Naive thymus-derived CD8-positive, alpha-beta T cell (primary cell): Measurements from ENCODE around the gene SLC39A3. TPM values are rescaled to one million over a fixed set of nuclear protein-coding genes. Genes with fewer than 3 reads are reported as not detected.

Experiments used
- ATAC-seq, 2 donors: fragments of 150-1000 bp; cut with Tn5 transposase in 1 of 2; sonication (Bioruptor Pico), chemical (Tn5 transposase) in 1 of 2; 1 replicate in 1 of 2; 2 replicates in 1 of 2; pipeline ENCODE4 v1.10.0; 2021; ENCODE audit warnings: mild to moderate bottlenecking in 2 of 2, moderate library complexity in 2 of 2
- POLR2A ChIA-PET: fragments of 350-600 bp; sonication (Branson Sonifier 250); formaldehyde crosslinking; loops from one replicate; lab custom pipeline; 2021; ENCODE audit warnings: antibody characterized with exemption; lab: Charles Lee
- DNase-seq, 10 donors: peaks; one replicate each; pipeline versions ENCODE4 v3.0.0 to v3.0.0-alpha.2; 2020 to 2022
- H3K27ac Mint-ChIP-seq, 10 donors: one replicate each; pipeline ENCODE4 v1.8.0; 2020 to 2022; ENCODE audit warnings: mild to moderate bottlenecking in 10 of 10, mixed read lengths in 10 of 10, moderate library complexity in 4 of 10, inconsistent platforms in 1 of 10
- H3K27me3 Mint-ChIP-seq, 5 donors: one replicate each; pipeline ENCODE4 v1.8.0; 2021 to 2022; ENCODE audit warnings: mixed read lengths in 5 of 5
- H3K36me3 Mint-ChIP-seq, 3 donors: one replicate each; pipeline ENCODE4 v1.8.0; 2020 to 2022; ENCODE audit warnings: mixed read lengths in 3 of 3, mild to moderate bottlenecking in 2 of 3, inconsistent platforms in 1 of 3
- H3K4me1 Mint-ChIP-seq, 4 donors: one replicate each; pipeline ENCODE4 v1.8.0; 2021 to 2022; ENCODE audit warnings: mixed read lengths in 4 of 4
- H3K4me3 Mint-ChIP-seq, 10 donors: one replicate each; pipeline ENCODE4 v1.8.0; 2020 to 2022; ENCODE audit warnings: mild to moderate bottlenecking in 10 of 10, mixed read lengths in 10 of 10, moderate library complexity in 6 of 10, inconsistent platforms in 1 of 10
- H3K9me3 Mint-ChIP-seq, 9 donors: one replicate each; pipeline ENCODE4 v1.8.0; 2020 to 2022; ENCODE audit warnings: mixed read lengths in 9 of 9, mild to moderate bottlenecking in 3 of 9, inconsistent platforms in 1 of 9, moderate library complexity in 1 of 9
- polyA plus RNA-seq, 3 donors: library from polyadenylated mRNA; unstranded; fragments of 300-500 nt; fragmentation: Illumina TruSeq; gene quantifications; one replicate each; pipeline ENCODE4 v1.2.3, GENCODE V29; 2021
- total RNA-seq, 8 experiments: library from RNA in 2 of 8; stranded (reverse) in 2 of 8; gene quantifications; one replicate each; pipeline ENCODE4 v1.2.3 and lab custom pipeline; 2021 to 2026

SLC39A3 gene
- total and polyA plus RNA-seq, 5 experiments from 2014 or later = 23.2 to 43.8 (median 41.1) TPM

DNA sequence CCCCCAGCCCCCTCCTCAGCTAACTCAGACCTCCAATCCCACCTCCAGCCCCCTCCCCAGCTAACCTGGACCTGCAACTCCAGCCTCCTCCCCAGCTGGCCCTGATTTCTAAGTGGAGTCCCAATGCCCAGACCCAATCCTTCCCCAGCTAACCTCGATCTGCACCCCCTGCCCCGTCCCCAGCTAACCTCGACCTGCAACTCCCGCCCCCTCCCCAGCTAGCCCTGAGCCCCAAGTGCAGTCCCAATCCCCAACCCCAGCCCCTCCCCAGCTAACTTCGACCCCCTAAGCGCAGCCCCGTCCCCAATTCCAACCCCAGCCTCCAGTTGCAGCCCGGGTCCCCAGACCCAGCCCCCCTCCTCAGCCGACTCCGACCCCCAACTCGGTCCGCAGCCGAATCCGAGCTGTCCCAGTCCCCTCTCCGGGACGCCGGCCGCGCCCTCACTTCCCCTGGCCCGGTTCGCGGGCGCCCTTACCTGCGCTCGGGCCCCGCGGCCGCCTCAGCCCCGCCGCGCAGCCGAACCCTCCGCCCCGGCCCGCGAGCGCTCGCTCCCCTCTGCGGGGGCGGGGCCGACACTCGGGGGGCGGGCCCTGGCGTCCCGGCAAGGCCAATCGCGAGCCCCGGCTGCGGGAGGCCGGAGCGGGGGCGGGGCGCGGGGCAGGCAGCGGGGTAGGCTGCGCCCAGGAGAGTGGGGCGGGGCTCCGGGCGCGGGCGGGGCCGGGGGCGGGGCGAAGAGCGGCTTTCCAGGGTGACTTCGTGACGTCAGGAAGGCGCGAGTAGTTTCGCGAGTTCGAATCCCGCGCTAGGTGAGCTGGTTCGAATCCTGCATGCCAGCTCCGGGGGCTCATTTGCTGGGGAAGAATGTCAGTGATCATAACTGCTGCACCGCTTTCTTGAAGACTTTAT, 37.4 kb downstream of the SLC39A3 start, which contains the start of gene GNG7:
GNG7 (minus strand) TSS at position 525 of the 907 bp plus-strand sequence. CDS start 182,006 bp downstream, outside the sequence.
- Mint-ChIP-seq H3K27ac (peak within 1 kb of the TSS; percentile 48 to 90 (median 76)), H3K4me1 (peaks cover 23 to 41% (median 36%) of the 10 kb centered on the region in 4 donors), H3K36me3 (no peaks in the 10 kb centered on the region), H3K9me3 (no peaks in the 10 kb centered on the region), H3K4me3 (peak within 1 kb of the TSS; percentile 63 to 86 (median 79)), H3K27me3 (no peaks in the 10 kb centered on the region)
- POLR2A ChIA-PET = interaction anchor here (0.6 to 2.3 kb wide), 4 partner anchors 8 to 726 kb away, joined by 3 to 6 read pairs (median 3); partner anchors contain the start of gene SLC39A3
- ATAC-seq = peak; percentile 99
- DNase-seq = peak; percentile 87 to 100 (median 96)

DNA sequence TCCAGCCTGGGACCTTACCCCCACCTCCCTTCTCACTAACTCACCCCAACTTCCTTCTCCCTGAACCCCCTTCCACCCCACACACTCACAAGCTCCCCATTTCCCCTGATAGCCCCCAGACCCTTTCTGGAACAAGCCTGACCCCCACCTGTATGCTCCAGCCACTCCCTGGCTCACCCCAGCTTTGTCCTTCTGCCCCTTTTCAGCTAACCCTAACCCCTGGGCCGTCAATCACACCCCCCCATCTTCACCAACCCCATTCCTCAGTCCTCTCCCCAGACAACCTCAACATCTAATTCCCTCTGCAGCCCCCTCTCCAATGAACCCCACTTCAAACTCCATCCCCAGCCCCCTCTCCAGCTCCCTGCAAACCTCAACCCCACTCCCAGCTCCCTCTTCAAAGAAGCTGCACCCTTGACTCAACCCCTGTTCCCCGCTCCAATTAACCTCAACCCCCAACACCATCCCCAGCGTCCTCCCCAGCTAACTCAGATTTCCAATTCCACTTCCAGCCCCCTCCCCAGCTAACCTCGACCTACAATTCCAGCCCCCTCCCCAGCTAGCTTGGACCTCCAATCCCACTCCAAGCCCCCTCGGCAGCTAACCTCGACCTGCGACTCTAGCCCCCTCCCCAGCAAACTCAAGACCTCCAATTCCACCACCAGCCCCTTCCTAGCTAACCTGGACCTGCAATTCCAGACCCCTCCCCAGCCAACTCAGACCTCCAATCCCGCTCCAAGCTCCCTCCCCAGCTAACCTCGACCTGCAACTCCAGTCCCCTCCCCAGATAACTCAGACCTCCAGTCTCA, 38.3 kb downstream of the SLC39A3 start:
- POLR2A ChIA-PET = interaction anchor here (0.5 to 2.3 kb wide), 6 partner anchors 9 to 351 kb away, joined by 3 to 6 read pairs (median 4); partner anchors contain the start of genes GADD45B and SLC39A3
- DNase-seq (no peak), ATAC-seq (no peak)
- peaks cover 23 to 41% (median 37%) of the 10 kb centered on the region in 4 donors for H3K4me1 Mint-ChIP-seq
- H3K27ac Mint-ChIP-seq = peak overlapping the region in 8 of 10 donors; percentile 48 to 86 (median 68)
- no peaks in the 10 kb centered on the region for H3K36me3 Mint-ChIP-seq
- no peaks in the 10 kb centered on the region for H3K9me3 Mint-ChIP-seq
- H3K4me3 Mint-ChIP-seq = peak overlapping the region; percentile 43 to 86 (median 75)
- H3K27me3 Mint-ChIP-seq = no peaks in the 10 kb centered on the region

DNA sequence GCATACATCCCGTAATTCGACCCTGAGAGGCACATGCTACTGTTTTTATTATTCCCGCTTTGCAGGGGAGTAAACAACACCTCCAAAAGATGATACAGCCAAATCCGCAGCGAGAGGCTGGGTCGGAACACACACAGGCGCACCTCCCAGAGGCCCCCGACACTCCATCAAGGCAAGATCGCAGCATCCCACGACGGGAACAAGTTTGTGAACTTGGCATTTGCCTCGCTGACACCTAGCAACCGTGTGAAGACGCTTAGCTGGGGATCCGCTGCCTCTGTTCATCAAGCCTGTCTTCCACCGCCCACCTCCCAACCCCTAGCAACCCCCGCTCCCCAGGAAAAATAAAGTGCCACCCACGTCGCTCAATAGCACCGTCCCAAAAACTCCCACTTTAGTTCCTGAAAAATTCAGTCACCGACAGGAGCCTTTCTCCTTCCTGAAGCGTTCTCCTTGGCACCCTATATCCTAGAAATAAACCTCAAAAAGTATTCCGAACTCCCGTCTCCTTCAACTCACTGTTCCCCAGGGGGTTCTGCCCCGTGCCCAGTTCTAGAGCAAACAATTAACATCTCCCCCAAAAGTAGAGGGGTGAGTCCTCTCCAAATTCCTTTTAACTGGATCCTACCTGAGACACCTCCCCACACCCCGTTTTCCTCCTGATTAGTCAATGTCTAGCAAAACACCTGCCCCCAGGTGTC, 39.0 kb downstream of the SLC39A3 start:
- Mint-ChIP-seq H3K4me1 (peaks cover 25 to 41% (median 39%) of the 10 kb centered on the region in 4 donors), H3K4me3 (peak overlapping the region in 9 of 10 donors; percentile 9 to 86 (median 77)), H3K27me3 (no peaks in the 10 kb centered on the region), H3K9me3 (no peaks in the 10 kb centered on the region), H3K27ac (peak overlapping the region in 8 of 10 donors; percentile 8 to 85 (median 68)), H3K36me3 (no peaks in the 10 kb centered on the region)
- no peak for ATAC-seq
- POLR2A ChIA-PET = interaction anchor here (0.5 to 2.3 kb wide), 6 partner anchors 10 to 352 kb away, joined by 3 to 6 read pairs (median 4); partner anchors contain the start of genes GADD45B and SLC39A3
- no peak for DNase-seq

DNA sequence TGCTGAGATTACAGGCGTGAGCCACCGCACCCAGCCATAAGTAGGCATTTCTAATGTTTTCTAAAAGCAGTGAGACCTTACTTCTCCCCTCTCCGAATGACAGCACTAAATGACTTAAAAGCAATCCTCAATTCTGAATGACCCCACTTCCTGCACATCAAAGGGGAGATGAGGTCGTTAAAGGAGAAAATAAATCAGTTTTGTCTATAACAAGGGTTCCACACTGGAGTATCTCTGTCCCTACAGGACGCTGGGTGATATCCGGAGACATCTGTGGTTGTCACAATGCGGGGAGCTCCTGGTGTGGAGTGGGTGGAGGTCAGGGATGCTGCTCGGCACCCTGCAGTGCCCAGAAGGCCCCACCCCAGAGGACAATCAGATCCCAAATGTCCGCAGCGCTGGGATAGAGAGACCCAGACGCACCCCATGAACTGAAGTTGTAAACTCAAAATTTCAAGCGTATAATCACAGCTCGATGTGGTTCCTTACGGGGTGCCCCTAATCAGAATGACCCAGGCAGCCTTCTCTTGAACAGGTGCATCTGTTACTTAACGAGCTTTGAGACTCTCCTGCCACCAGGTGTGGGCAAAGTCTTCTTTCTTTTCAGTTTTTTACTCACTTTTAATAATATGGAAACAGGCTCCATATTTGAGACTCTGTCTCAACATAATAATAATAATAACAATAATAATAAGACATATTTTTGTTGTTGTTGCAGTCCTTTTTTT, 40.2 kb downstream of the SLC39A3 start:
- POLR2A ChIA-PET = interaction anchor here (0.6 kb wide), 1 partner anchor 52 kb away, joined by 7 read pairs; no protein-coding TSS in a partner anchor
- Mint-ChIP-seq H3K4me3 (peak overlapping the region in 9 of 10 donors; percentile 16 to 75 (median 54)), H3K27ac (peak overlapping the region in 8 of 10 donors; percentile 48 to 92 (median 78)), H3K27me3 (no peaks in the 10 kb centered on the region), H3K9me3 (no peaks in the 10 kb centered on the region), H3K4me1 (peaks cover 29 to 53% (median 46%) of the 10 kb centered on the region in 4 donors), H3K36me3 (no peaks in the 10 kb centered on the region)
- no peak for ATAC-seq
- DNase-seq = peak in 2 of 10 donors; percentile 30 to 37

DNA sequence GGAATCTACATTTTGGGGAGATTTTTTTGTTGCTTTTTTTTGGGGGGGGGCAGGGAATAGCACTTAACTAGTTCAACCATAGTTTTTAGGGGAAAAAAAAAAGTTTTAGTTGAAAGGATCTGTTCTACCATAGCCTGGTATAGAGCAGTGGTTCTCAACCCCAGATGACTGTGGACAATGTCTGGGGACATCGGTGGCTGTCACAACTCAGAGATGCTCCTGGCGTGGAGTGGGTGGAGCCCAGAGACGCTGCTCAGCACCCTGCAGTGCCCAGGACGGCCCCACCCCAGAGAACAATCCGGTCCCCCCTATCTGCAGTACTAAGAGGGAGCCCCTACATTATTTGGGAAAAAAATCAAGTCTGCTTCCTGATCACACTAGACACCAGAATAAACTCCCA, 45.6 kb downstream of the SLC39A3 start:
- no peak for DNase-seq
- H3K4me3 Mint-ChIP-seq = peak overlapping the region in 1 of 10 donors; percentile 5
- peaks cover 0 to 1% (median 0%) of the 10 kb centered on the region in 3 donors for H3K36me3 Mint-ChIP-seq
- H3K9me3 Mint-ChIP-seq = no peaks in the 10 kb centered on the region
- no peaks in the 10 kb centered on the region for H3K27me3 Mint-ChIP-seq
- H3K27ac Mint-ChIP-seq = peak overlapping the region in 3 of 10 donors; percentile 57 to 76 (median 74)
- POLR2A ChIA-PET = no interaction called here
- ATAC-seq = no peak
- peaks cover 10 to 38% (median 16%) of the 10 kb centered on the region in 4 donors for H3K4me1 Mint-ChIP-seq

DNA sequence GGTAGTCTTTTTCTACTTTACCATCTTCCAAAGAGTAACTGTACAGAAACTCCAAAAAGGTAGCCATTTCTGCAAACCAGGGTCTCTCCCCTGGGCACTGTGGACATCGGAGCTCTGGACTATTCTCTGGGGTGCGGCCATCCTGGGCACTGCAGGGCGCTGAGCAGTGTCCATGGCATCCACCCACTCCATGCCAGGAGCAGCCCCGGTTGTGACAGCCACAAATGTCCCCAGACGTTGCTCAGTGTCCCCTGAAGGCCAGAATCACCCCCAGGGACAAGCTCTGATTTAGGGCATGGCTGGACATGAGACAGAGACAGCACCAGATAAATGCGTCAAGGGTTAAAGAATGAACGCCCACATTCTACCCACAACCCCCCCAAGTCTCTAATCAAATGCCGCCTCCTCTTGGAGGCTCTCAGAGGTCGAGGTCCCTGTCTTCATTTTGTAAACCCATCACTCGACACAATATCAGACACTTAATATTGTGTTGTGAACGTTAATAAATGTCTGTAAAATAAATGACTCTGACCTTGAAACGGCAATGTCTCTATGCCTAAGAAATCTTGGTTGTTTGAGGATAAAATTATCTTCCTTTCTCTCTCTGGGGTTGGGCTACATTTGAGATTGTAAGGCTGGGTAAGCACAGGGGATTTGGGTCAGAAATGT, 46.2 kb downstream of the SLC39A3 start:
- DNase-seq = no peak
- POLR2A ChIA-PET = no interaction called here
- no peak for ATAC-seq
- H3K27me3 Mint-ChIP-seq = no peaks in the 10 kb centered on the region
- H3K27ac Mint-ChIP-seq = peak overlapping the region in 2 of 10 donors; percentile 74 to 76
- peak overlapping the region in 1 of 10 donors; percentile 5 for H3K4me3 Mint-ChIP-seq
- peaks cover 7 to 32% (median 11%) of the 10 kb centered on the region in 4 donors for H3K4me1 Mint-ChIP-seq
- H3K36me3 Mint-ChIP-seq = peaks cover 0 to 1% (median 0%) of the 10 kb centered on the region in 3 donors
- H3K9me3 Mint-ChIP-seq = no peaks in the 10 kb centered on the region

DNA sequence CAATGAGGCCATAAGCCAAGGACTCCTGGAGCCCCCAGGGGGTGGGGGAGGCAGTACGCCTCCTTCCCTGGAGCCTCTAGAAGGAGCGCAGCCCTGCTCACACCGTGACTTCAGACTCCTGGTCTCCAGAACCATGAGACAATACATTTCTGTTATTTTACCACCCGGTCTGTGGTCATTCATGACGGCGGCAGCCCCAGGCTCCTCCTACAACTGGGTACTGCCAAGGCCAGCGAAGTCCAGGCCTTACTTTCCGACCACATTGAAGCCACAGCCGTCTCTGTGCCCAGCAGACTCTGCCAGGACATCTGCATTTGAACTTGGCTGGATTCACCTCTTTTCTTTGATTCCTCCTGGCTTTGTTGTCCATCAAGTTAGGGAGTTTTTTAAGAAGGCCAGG, 47.9 kb downstream of the SLC39A3 start:
- POLR2A ChIA-PET = no interaction called here
- H3K27me3 Mint-ChIP-seq = no peaks in the 10 kb centered on the region
- DNase-seq (peak in 1 of 10 donors; percentile 14), ATAC-seq (no peak)
- H3K9me3 Mint-ChIP-seq = no peaks in the 10 kb centered on the region
- no peak overlapping the region for H3K4me3 Mint-ChIP-seq
- H3K4me1 Mint-ChIP-seq = peaks cover 5 to 29% (median 7%) of the 10 kb centered on the region in 4 donors
- H3K27ac Mint-ChIP-seq = no peak overlapping the region
- H3K36me3 Mint-ChIP-seq = peaks cover 0 to 1% (median 0%) of the 10 kb centered on the region in 3 donors

DNA sequence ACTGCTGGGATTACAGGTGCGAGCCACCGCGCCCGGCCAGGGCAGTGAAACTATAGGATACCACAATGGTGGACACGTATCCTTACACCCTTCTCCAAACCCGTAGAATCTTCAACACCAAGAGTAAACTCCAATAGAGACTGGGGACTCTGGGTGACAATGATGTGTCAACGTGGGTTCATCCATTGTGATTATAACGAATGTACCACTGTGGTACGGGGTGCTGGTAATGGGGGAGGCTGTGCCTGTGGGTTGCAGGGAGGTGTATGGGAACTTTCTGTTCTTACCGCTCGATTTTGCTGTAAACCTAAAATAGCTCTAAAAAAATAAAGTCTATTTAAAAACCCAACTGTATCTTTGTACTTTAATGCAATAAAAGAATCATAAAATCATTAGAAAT, 49.0 kb downstream of the SLC39A3 start:
- Mint-ChIP-seq H3K4me1 (peaks cover 4 to 25% (median 6%) of the 10 kb centered on the region in 4 donors), H3K36me3 (peaks cover 0 to 1% (median 0%) of the 10 kb centered on the region in 3 donors), H3K27ac (no peak overlapping the region), H3K4me3 (no peak overlapping the region), H3K27me3 (no peaks in the 10 kb centered on the region), H3K9me3 (no peaks in the 10 kb centered on the region)
- POLR2A ChIA-PET = no interaction called here
- ATAC-seq (no peak), DNase-seq (no peak)

DNA sequence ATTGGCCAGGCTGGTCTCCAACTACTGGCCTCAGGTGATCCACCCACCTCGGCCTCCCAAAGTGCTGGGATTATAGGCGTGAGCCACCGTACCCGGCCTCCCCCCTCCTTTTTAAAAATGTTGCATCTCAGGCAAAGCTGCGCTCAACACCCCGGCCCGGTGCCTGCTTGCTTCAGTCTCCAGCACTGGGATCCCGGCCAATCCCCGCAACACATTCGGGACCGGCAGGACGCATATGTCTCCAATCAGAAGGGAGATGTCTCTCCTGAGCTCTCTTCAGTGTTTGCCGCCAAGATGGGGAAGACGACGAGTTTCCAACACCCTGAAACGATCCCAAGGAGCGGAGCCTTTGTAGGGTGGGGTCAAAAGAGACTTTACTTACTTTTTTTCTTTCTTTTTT, 53.5 kb downstream of the SLC39A3 start:
- H3K4me1 Mint-ChIP-seq = peaks cover 0 to 9% (median 0%) of the 10 kb centered on the region in 4 donors
- H3K9me3 Mint-ChIP-seq = no peaks in the 10 kb centered on the region
- no peaks in the 10 kb centered on the region for H3K27me3 Mint-ChIP-seq
- POLR2A ChIA-PET = no interaction called here
- H3K4me3 Mint-ChIP-seq = no peak overlapping the region
- H3K27ac Mint-ChIP-seq = no peak overlapping the region
- ATAC-seq (no peak), DNase-seq (no peak)
- H3K36me3 Mint-ChIP-seq = peaks cover 0 to 5% (median 5%) of the 10 kb centered on the region in 3 donors

DNA sequence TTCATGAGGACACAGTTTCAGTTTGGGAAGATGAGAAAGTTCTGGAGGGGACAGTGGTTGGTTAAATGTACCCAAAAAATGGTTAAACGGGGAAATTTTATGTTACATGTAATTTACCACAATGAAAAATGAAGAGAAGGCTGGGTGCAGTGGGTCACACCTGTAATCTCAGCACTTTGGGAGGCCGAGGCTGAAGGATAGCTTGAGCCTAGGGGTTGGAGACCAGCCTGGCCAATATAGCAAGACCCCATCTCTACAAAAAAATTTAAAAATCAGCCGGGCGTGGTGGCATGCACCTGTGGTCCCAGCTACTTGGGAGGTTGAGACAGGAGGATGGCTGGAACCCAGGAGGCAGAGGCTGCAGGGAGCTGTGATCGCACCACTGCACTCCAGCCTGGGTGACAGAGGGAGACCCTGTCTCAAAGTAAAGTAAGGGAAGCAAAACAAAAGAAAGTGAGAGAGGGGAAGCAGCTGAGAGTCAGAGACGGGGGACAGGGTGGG, 54.6 kb downstream of the SLC39A3 start:
- Mint-ChIP-seq H3K27ac (no peak overlapping the region), H3K27me3 (no peaks in the 10 kb centered on the region), H3K9me3 (no peaks in the 10 kb centered on the region), H3K4me1 (peaks cover 0 to 14% (median 0%) of the 10 kb centered on the region in 4 donors), H3K4me3 (no peak overlapping the region), H3K36me3 (peaks cover 0 to 5% (median 5%) of the 10 kb centered on the region in 3 donors)
- POLR2A ChIA-PET = no interaction called here
- no peak for ATAC-seq
- DNase-seq = no peak
